NCI-H2029 treated with DMSO at 0.1 percent for 48 hours (cell line): ENCODE results near the gene CX3CL1.

ENCODE experiments used
- DNase-seq: peaks from one replicate; lab custom pipeline; 2025; lab: John Stamatoyannopoulos, UW

CX3CL1 gene

DNA sequence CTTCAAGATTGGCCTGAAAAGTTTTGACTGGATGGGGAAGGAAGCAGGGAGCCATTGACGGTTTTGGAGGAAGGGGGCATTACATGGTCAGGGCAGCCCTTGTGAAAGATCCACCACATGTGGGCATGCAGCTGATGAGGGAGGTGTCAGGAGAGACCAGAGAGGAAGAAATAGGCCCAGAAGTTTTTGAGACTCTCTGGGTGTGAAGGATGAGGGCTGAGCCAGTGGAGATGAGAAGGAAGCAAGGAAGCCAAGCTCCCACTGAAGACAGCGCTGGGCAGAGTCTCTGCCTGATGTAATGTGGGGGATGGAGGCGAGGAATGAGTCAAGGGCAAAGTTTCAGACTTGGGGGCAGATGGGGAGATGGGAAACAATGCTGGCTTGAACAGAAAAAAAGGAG, 32.8 kb downstream of the CX3CL1 start:
- DNase-seq, result no peak

DNA sequence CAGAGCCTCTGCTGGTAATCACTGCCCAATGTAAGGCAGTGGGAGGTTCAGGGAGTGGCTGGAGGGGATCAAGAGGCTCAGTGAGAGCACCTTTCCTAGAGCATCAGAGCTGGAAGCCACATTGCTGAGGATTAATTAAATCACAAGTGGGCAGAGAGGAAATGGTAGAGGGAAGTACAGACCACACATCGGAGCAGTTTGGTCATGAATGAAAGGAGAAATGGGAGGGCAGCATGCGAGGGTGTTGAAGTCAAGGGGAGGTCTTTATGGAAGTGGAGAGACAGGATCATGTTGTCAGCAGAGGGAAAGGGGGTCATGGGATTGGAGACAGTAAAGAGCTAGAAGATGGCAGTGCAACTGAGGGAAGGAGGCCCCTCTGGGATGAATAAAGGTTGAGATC, 34.6 kb downstream of the CX3CL1 start:
- no peak for DNase-seq

DNA sequence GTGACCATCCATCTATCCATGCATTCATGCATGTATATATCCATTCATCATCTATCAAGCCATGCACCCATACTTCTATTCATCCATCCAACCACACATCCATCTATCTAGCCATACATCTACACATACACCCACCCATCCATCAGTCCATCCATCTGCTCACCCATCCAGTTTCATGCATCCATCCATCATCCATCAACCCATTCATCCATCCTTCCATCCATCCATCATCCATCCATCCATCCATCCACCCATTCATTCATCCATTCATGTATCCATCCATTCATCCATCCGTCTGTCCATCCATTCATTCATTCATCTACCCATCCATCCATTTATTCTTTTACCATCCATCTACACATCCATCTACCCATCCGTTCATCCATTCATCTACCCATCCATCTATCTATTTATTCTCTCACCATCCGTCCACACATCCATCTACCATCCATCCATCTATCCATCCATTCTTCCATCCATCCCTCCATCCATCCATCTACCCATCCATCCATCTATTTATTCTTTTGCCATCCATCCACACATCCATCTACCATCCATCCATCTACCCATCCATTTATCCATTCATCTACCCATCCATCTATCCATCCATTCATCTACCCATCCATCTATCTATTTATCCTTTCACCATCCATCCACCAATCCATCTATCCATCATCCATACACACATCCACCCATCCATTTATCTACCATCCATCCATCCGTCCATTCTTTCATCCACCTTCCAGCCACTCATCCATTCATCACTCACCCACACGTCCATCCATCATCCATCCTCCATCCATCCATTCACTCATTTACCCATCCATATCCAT, 35.4 kb downstream of the CX3CL1 start:
- no peak for DNase-seq

DNA sequence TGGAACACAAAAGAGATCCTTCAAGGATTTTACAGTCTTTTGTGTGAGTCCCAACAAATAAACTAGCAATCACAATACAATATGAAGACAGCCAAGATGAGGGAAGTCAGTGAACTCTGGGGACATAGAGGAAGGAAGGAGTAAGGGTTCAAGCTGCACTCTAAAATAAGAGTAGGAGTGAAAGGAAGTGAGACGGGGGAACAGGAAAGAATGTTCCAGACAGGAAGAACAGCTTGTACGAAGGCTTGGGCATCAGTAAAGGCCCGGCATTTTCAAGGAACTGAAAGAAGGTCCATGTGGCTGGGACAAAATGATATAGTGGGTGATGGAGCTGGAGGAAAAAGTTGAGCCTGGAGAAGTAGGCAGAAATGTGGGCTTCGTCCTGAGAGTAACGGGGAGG, 36.8 kb downstream of the CX3CL1 start:
- DNase-seq, result no peak

DNA sequence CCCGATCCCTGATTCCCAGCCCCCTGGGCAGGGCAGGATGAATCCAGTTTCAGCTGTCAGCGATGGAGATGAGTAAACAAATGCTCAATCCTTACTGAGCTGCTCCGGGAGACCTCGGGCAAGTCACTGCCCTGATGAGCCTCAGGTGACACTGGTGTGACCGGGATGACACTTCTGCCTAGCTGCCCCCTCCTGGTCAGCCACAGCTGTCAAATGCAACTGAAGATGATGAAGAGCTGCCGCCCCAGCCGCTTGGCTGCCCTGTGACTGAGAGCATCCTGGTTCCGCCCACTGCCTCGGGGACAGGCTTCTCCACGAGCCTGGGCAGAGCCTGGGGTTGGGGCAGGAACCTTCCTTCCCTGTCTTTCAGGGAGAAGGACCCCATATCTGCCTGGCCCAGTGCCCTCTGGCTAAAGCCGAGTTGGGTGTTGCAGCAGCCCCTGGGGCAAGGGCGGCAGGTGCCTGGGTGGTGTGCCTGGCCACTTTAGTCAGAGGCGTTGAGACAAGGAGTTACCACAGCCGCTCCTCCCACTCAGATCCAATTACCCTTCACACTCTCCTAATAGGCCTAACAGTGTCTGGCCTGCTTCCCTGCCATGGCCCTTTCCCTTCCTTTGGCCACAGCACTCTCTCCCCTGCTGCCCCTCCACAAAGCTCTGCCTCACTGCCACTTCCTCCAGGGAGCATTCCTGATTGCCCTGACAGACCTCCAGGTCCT, 37.7 kb downstream of the CX3CL1 start:
- no peak for DNase-seq

DNA sequence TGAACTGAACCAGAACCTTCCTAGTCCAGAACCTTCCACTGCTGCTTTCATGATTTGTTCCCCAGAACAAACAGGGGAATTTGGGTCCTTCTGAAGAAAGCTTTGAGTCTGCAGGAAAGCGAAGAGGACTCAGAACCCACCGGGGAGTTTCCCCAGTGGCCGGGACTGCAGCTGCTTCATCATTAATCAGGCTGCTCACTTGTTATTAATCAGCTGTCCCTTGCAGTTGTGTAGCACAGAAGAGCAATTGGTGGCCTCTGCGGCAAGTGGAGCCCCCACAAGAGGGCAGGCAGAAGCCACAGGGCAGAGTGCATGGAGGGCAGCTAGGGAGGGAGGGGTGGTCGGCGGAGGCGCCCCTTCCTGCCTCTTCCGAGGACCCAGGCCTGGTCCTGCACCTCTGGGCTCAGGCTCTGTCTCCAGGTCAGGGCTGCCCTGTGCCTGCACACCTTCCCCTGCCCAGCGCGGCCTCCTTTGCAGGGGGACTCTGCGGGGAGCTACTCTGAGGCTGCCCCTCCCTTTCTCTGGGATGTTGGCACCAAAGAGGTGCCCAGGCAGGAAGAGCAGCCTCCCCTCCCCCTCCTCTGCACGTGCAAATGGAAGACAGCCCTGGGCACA, 39.2 kb downstream of the CX3CL1 start:
- DNase-seq, result no peak

DNA sequence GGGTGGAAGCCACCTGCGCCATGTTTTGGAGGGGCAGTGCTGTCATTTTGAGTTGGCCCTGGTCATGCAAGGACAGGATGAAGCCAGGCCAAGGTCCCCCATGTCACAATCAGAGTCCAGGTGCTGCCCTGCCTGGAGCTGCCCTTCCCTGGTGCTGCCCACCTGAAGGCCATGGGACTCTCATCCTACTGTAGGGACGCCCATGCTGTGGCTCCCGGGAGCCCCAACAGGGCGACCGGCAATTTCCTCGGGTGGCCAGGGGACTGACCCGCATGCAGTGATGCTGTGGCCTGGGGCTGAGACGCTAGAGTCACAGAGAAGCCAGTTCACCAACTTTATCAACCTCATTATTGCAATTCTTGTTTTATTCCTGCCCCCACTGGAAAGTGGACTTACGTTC, 40.3 kb downstream of the CX3CL1 start:
- no peak for DNase-seq

DNA sequence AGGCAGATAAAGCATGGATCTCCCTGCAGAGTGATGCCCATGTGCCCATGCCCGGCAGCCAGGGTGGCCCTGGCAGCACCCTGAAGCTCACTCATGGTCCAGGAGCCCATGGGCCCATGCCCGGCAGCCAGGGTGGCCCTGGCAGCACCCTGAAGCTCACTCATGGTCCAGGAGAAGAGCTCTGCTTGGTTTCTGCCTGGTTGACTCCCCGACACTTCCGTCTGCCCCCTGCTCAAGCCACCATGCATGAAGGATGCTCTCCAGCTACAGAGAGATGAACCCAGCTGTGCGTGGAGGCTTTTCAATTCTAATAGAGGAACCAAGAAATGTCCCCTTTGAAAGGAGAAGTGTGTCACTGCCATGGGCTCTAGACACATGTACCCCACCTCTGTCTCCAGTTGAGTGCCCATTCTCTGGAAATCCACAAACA, 41.0 kb downstream of the CX3CL1 start:
- no peak for DNase-seq

DNA sequence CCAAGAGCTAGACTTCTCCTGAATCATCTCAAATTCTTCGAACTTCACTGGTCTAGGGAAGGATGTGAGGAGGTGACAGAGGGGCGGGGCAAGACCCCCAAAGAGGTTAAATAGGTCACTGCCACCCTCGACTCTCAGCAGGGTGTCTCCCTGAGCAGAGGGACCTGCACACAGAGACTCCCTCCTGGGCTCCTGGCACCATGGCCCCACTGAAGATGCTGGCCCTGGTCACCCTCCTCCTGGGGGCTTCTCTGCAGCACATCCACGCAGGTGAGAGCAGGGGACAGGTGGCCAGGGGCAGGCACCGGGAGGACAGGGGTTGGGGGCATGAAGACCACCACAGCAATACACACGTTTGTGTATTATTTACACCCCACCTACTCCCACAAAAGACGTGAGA, 41.4 kb downstream of the CX3CL1 start:
- no peak for DNase-seq

DNA sequence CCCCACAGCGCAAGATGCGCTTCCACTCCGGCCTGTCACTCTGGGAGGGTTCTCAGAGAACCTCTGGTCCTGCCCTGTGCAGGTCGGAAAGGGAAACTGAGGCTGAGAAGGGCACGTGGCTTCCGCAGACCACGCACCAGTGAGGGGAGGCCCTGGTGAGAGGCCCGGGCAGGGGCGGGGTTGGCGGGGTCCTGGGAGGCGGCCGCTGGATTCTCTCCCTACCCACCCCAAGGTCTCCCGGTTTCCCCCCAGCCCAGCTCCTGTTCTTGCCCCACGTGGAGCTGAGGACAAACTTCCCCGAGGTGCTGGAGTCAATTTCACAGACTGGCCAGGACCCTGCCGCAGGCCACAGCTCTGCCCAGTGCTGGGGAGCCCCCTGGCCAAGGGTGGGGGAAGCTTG, 43.8 kb downstream of the CX3CL1 start:
- DNase-seq, result no peak

DNA sequence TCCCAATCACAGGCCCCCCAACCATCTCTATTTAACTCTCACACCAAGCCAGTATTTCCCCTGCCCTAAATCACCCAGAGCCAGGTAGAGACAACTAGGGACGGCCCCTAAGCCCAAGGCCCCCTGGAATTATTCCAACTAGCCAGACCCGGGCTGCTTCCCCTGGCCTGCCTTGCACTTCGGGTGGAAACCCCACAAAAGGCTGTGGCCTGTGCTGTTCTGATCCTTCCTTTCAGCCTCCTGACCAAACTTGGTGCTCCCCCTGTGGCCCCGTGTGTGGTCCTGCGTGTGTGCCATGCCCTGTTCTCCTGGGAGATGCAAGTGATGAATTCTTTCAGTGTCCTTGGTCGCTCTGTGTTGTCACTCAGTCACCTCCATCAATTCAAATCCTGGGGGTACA, 47.2 kb downstream of the CX3CL1 start:
- no peak for DNase-seq

DNA sequence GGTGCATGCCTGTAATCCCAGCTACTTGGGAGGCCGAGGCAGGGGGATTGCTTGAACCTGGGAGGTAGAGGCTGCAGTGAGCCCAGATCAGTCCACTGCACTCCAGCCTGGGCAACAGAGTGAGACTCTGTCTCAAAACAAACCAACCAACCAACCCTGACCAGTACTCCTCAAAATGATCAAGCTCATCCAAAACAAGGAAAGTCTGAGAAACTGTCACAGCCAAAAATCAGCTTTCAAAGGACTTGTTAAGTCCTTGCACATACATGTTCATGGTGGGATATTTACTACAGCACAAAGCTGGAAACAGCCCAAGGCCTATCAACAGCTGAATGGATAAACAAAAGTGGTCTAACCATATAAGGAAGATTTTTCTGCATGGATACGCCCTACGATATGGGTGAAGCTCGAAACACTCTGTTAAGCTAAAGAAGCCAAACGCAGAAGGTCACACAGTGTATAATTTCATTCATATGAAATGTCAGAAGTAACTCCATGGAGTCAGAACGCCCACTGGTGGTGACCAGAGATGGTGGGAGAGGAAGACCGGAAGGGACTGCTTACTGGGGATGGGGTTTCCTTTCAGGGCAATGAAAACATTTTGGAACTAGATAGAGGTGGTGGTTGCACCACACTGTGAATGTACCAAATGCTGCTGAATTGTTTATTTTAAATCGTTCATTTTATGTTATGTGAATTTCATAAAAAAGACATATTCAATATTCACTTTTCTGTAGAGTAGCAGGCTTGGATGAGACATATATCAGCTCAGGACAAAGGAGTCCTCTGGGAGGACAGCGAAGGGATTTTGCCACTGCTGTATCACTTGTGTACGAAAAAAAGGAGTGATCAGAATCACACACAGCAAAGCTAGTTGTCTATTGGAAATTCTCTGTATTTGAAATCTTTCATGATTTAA, 50.0 kb downstream of the CX3CL1 start:
- no peak for DNase-seq

DNA sequence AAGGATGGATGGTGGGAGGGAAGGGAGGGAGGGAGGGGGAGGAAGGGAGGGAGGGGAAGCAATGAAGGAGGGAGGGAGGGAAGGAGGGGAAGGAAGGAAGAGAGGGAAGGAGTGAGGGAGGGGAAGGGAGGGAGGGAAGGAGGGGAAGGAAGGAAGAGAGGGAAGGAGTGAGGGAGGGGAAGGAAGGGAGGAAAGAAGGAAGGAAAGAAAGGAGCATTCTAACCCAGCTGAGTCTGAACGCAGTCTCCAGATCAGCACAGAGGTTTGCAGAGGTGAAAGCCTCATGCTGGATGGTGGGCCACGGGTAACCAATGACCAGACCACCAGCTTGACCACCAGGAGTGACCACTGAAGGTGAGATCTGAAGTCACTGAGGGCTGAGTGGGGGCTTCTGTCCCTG, 50.9 kb downstream of the CX3CL1 start:
- DNase-seq, result no peak

DNA sequence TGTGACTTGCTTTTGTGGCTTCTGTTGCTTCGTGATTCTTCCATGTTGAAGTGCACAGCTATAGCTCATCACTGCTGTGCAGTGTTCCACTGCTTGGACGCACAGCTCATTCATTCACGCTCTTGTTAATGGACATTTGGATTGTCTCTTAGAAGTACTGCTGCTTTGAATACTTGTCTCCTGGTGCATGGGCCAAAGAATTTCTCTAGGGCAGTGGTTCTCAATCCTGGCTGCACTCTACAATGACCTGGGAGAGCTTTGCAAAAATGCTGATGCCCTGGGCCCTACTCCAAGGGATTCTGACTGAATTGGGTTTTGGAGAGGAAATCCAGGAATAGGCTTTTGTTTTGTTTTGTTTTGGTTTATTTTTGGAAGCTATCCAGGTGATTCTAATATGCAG, 52.3 kb downstream of the CX3CL1 start:
- no peak for DNase-seq

DNA sequence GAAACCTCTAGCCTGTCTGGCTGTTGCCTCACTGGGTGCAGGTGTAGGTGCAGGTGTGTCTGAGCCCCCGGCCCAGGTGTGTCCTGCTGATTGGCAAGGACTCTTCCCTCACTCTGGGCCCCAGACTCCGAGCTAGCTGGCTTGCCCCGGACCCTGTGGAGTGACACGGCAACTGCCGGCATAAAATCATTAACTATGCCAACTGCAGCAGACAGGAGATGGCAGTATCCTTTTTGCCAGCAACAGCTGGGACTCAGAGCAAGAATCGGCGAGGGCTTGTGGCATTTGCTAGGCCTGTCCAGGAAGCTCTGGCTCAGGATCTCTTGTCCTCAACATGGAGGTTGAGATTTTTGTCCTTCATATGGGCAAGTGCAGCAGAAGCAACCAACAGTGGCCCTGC, 54.1 kb downstream of the CX3CL1 start:
- no peak for DNase-seq

DNA sequence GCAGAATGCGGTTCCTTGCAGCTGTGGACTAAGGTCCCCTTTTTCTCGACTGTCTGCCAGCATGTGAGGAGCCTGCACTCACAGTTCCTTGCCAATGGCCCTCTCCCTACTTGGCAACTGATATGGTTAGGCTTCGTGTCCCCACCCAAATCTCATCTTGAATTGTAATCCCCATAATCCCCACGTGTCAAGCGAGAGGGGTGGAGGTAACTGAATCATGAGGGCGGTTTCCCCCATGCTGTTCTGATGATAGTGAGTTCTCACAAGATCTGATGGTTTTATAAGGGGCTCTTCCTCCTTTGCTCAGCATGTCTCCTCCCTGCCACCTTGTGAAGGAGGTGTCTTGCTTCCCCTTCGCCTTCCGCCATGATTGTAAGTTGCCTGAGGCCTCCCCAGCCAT, 55.0 kb downstream of the CX3CL1 start:
- DNase-seq, result no peak

DNA sequence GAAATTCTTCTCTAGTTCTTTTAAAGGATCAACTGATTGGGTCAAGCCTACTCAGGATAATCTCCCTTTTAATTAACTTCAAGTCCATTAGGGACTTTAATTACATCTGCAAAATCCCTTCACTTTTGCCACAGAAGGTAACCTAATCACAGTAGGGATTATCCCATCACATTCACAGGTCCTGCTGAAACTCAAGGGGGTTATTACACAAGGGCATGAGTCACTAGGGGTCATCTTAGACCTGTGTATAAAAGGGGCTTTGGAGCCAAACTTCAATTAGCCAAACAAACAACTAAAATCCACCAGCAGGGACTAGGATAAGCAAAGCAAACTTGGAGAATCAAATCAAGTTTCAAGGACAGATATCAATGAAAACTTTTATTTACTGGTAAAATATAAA, 55.5 kb downstream of the CX3CL1 start:
- DNase-seq, result no peak

DNA sequence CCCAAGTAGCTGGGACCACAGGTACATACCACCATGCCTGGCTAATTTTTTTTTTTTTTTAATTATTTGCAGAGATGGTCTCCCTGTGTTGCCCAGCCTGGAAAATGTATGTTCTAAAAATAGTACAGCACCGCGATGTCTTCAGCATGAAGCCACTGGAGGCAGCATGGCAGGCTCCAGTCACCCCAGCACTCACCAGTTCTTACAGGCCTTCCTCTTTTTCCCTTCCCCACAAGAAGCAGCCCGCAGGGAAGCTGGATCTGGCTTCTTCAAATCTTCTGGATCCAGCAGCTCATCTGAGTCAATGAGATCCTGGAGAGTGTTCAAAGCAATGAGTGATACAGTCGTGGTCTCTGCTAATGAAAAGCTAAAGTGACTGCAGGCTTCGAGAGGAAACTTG, 58.7 kb downstream of the CX3CL1 start:
- DNase-seq, result no peak

DNA sequence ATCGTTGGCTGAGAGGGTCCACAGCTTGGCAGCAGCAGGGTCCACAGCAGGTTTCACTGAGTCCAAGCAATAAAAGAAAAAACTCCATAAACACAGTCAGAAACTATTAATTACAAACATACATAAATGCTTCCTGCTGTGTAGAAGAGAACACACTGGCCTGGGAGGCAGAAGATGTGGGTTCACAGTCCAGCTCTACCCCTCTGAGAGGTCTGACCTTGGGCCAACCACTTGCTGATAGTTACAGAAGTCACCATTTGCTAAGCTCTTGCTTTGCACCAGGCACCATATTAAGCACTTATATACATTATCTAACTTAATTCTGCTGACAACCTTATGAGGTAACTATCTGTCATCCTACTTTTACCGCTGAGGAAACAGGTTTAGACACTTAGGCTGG, 60.2 kb downstream of the CX3CL1 start:
- DNase-seq, result no peak

DNA sequence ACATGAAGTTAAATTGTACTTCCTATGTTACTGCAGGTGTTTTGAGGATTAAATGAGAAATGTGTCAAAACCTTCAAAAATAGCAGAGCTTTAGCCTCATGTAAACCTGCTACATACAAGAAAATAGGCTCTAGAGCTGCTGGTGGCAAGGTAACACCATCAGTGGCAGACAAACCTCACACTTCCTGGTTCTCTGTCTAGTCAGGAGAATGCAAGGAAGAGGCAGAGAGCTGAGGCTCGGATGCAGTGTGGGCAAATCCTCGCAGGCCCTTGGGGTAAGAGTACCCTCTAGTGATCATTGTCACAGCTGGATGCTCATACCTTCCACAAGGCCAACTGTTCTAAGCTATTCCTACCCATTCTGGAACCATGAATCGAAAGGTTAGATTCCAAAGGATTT, 60.7 kb downstream of the CX3CL1 start:
- DNase-seq, result no peak

DNA sequence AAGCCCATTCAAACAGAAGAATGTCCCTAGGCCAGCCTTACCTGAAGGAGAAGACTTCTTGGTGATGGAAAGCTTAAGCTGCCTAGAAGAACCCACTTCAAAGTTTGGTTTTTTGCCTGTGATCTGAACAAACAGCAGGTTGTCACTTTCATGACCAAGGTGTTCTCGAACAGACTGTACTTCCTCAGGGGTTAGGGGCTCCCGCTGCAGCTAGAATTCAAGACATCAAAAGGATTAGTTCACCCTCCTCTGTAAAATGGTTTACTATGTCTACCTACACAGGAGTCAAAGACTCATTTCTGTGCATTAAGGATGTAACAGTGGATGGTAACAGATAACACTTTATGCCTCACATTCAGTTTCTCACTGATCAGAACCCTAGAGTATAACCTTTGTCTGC, 61.7 kb downstream of the CX3CL1 start:
- DNase-seq, result no peak
